NT2/D1 (cell line): Measurements from ENCODE around the gene AGBL4.
A peak's percentile ranks its signal among the peaks of the same experiment; 100 is the strongest.

Source experiments
- DNase-seq: peaks from one replicate; pipeline ENCODE4 v3.0.0-alpha.2; 2011; ENCODE audit warnings: low read depth, low spot score
- H3K27me3 ChIP-seq: 2 replicates; pipeline ENCODE4 v1.6.0; 2011; ENCODE audit warnings: mild to moderate bottlenecking; ENCODE audit not compliant: insufficient read length, insufficient read depth
- H3K36me3 ChIP-seq: 2 replicates; pipeline ENCODE4 v1.6.1; 2011; ENCODE audit warnings: mild to moderate bottlenecking, low read length, mixed read lengths; ENCODE audit not compliant: insufficient read depth, insufficient read length
- H3K4me1 ChIP-seq: 2 replicates; pipeline ENCODE4 v1.5.1; 2011; ENCODE audit not compliant: insufficient read depth, insufficient read length
- H3K4me3 ChIP-seq: 2 replicates; pipeline ENCODE4 v1.5.1; 2011; ENCODE audit warnings: low read depth; ENCODE audit not compliant: insufficient read length
- H3K9ac ChIP-seq: 2 replicates; pipeline ENCODE4 v1.6.0; 2011; ENCODE audit warnings: low read depth; ENCODE audit not compliant: insufficient read length
- H3K9me3 ChIP-seq: 2 replicates; pipeline ENCODE4 v1.5.1; 2011; ENCODE audit warnings: mild to moderate bottlenecking, low read length; ENCODE audit not compliant: insufficient read depth
- SUZ12 ChIP-seq: IDR thresholded peaks from 2 replicates; pipeline ENCODE4 v1.6.1; 2011; ENCODE audit not compliant: insufficient read length, insufficient read depth; ENCODE audit errors: extremely low read depth
- YY1 ChIP-seq: IDR thresholded peaks from 2 replicates; pipeline ENCODE4 v1.6.1; 2011; ENCODE audit not compliant: insufficient read length, insufficient read depth
- ZNF274 ChIP-seq: IDR thresholded peaks from 2 replicates; pipeline ENCODE4 v1.6.1; 2011; ENCODE audit warnings: mild to moderate bottlenecking, low read depth, low read length

Gene AGBL4

DNA sequence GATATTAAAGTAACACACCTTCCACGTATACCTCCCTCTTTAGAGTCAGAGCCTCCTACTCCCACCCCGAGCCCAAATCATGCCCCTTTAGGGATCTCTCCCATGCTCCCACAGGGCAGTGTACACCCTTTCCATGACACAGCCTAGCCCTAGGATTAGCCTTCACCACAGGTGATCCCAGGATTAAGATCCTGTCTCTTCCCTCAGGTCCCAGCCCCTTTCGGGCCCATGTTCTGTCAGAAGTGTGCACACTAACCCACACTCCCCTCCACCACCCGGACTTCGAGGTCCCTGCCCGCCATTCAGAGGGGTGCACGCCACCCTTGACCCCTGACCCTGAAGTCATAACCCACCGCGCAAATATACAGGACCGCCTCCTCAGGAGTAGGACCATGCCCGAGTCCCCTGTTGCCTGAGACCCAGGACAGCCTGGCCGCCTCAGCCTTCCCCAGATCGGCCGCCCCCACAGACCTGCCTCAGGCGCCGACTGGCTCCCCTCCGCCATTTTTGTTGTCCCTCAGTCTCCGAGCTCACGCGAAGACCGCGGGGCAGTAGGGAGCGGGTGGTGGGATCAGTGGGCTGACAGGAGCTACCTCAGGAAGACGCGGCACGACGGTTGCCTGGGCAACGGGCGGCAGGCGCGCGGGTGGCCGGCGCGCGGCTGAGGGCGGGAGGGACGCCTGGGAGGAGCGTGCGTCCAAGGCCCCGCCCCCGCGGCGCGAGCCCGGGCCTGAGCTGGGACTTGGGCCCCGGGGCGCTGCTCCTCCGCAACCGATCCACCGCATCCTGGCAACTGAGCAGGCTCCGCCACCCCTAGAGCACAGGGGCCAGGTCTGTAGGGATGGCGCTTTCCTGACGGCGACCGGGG is at the start of gene AGBL4:
Gene AGBL4, minus strand, starts transcription at position 663 of the 868 bp plus-strand sequence.
- peak; percentile 64 for DNase-seq
- TF ChIP-seq ZNF274 (no peak), YY1 (peak; percentile 17), SUZ12 (no peak)
- peaks cover 36% of the 10 kb centered on the region for H3K27me3 ChIP-seq
- no peaks in the 10 kb centered on the region for H3K4me1 ChIP-seq
- H3K9me3 ChIP-seq = no peaks in the 10 kb centered on the region
- no peaks in the 10 kb centered on the region for H3K36me3 ChIP-seq
- peak within 1 kb of the TSS; percentile 65 for H3K4me3 ChIP-seq
- H3K9ac ChIP-seq = peak within 1 kb of the TSS; percentile 79

- H3K4me1 ChIP-seq = no peaks in the 10 kb centered on the region
- no peak overlapping the region for H3K9ac ChIP-seq
- no peak for DNase-seq
- no peaks in the 10 kb centered on the region for H3K9me3 ChIP-seq
- no peaks in the 10 kb centered on the region for H3K27me3 ChIP-seq
- no peak overlapping the region for H3K4me3 ChIP-seq
- TF ChIP-seq SUZ12 (no peak), ZNF274 (no peak)
- no peaks in the 10 kb centered on the region for H3K36me3 ChIP-seq
These were observed 43.1 kb upstream of the AGBL4 start for GRCh38 chr1:50066806-50067205.

- Histone ChIP-seq H3K36me3 (no peaks in the 10 kb centered on the region), H3K9me3 (no peaks in the 10 kb centered on the region), H3K4me1 (no peaks in the 10 kb centered on the region), H3K4me3 (no peak overlapping the region), H3K27me3 (no peaks in the 10 kb centered on the region), H3K9ac (no peak overlapping the region)
- DNase-seq = no peak
- no peak for TF ChIP-seq ZNF274
- TF ChIP-seq YY1 = no peak
- no peak for TF ChIP-seq SUZ12
These were observed 36.5 kb upstream of the AGBL4 start for GRCh38 chr1:50060279-50060678.

DNA sequence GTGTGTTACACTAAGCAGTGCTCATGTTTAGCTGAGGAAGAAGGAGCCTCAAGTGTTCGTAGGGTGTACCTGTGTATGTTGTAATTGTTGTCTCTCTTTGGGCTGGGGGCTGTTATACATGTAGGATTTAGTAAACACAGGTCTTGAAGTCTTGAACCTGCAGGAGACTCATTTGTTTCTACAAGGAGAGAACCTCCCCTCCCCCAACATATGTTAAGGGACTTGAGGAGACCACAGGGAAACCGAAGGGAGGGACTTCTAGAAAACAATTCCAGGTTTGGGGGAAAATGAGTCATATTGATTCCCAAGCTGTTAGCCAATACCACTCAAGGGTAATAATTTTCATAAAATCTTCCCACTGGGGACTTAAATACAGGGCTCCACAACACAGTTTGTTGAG is 25.0 kb upstream of the AGBL4 start:
- Histone ChIP-seq H3K4me1 (no peaks in the 10 kb centered on the region), H3K27me3 (peaks cover 9% of the 10 kb centered on the region), H3K9me3 (no peaks in the 10 kb centered on the region), H3K36me3 (no peaks in the 10 kb centered on the region), H3K9ac (peak overlapping the region; percentile 65), H3K4me3 (peak overlapping the region; percentile 45)
- TF ChIP-seq SUZ12 = no peak
- no peak for TF ChIP-seq ZNF274
- TF ChIP-seq YY1 = no peak
- DNase-seq = peak; percentile 23

GRCh38 chr1:50047916-50048694 is 24.4 kb upstream of the AGBL4 start:
- H3K4me3 ChIP-seq = peak overlapping the region; percentile 45
- peak overlapping the region; percentile 65 for H3K9ac ChIP-seq
- peak; percentile 65 for DNase-seq
- H3K4me1 ChIP-seq = no peaks in the 10 kb centered on the region
- no peaks in the 10 kb centered on the region for H3K36me3 ChIP-seq
- no peaks in the 10 kb centered on the region for H3K9me3 ChIP-seq
- H3K27me3 ChIP-seq = peaks cover 9% of the 10 kb centered on the region
- TF ChIP-seq SUZ12 (no peak), YY1 (no peak), ZNF274 (no peak)

GRCh38 chr1:50038237-50038809 is 14.6 kb upstream of the AGBL4 start:
- H3K4me1 ChIP-seq = no peaks in the 10 kb centered on the region
- no peaks in the 10 kb centered on the region for H3K27me3 ChIP-seq
- H3K9me3 ChIP-seq = no peaks in the 10 kb centered on the region
- no peak overlapping the region for H3K9ac ChIP-seq
- no peaks in the 10 kb centered on the region for H3K36me3 ChIP-seq
- DNase-seq = no peak
- no peak overlapping the region for H3K4me3 ChIP-seq
- TF ChIP-seq YY1 (no peak), SUZ12 (no peak), ZNF274 (no peak)

GRCh38 chr1:50027794-50028193 is 4.0 kb upstream of the AGBL4 start:
- peaks cover 26% of the 10 kb centered on the region for H3K27me3 ChIP-seq
- TF ChIP-seq SUZ12 = no peak
- no peak for TF ChIP-seq YY1
- TF ChIP-seq ZNF274 = no peak
- H3K9ac ChIP-seq = no peak overlapping the region
- H3K4me3 ChIP-seq = no peak overlapping the region
- DNase-seq = no peak
- no peaks in the 10 kb centered on the region for H3K4me1 ChIP-seq
- H3K36me3 ChIP-seq = no peaks in the 10 kb centered on the region
- no peaks in the 10 kb centered on the region for H3K9me3 ChIP-seq
